ENCODE data around the gene CSTF1.

The CSTF1 gene

GRCh38 chr20:56451056-56451765 is 58.8 kb downstream of the CSTF1 start:
- Histone ChIP-seq H2AFZ (ENCODE audit: low read length) (no peak overlapping the region), H3K4me3 (ENCODE audit: low read length, poor library complexity, severe bottlenecking) (no peak overlapping the region), H3K4me2 (ENCODE audit: low read depth, low read length, poor library complexity, severe bottlenecking) (no peak overlapping the region), H3K4me1 (ENCODE audit: insufficient read depth, low read length, poor library complexity, severe bottlenecking) (peaks cover 7% of the 10 kb centered on the region), H3K9ac (ENCODE audit: low read depth, low read length, poor library complexity, severe bottlenecking) (no peak overlapping the region), H3K36me3 (ENCODE audit: insufficient read depth, low read length) (no peaks in the 10 kb centered on the region), H4K20me1 (ENCODE audit: insufficient read depth, low read length, poor library complexity, severe bottlenecking) (no peaks in the 10 kb centered on the region), H3K9me3 (ENCODE audit: insufficient read depth, low read depth, low read length) (no peaks in the 10 kb centered on the region), H3K27me3 (ENCODE audit: insufficient read depth, low read length, poor library complexity, severe bottlenecking) (no peaks in the 10 kb centered on the region), H3K9me2 (replicated peaks; ENCODE audit: low read depth, low read length) (no peaks in the 10 kb centered on the region), H3F3A (ENCODE audit: low read depth) (no peaks in the 10 kb centered on the region), H3K79me2 (ENCODE audit: insufficient read depth, low read length) (no peaks in the 10 kb centered on the region)
- TF ChIP-seq CTCF (conservative IDR thresholded peaks at IDR 0.05; ENCODE audit: low read length) (no peak), EZH2phosphoT487 (IDR thresholded peaks at IDR 0.05; ENCODE audit: borderline replicate concordance) (no peak)

GRCh38 chr20:56453352-56453751 is 60.9 kb downstream of the CSTF1 start:
- Histone ChIP-seq H3K4me2 (ENCODE audit: low read depth, low read length, poor library complexity, severe bottlenecking) (no peak overlapping the region), H3K36me3 (ENCODE audit: insufficient read depth, low read length) (no peaks in the 10 kb centered on the region), H3K9me3 (ENCODE audit: insufficient read depth, low read depth, low read length) (no peaks in the 10 kb centered on the region), H3K27me3 (ENCODE audit: insufficient read depth, low read length, poor library complexity, severe bottlenecking) (no peaks in the 10 kb centered on the region), H3K4me1 (ENCODE audit: insufficient read depth, low read length, poor library complexity, severe bottlenecking) (peaks cover 7% of the 10 kb centered on the region), H4K20me1 (ENCODE audit: insufficient read depth, low read length, poor library complexity, severe bottlenecking) (no peaks in the 10 kb centered on the region), H3F3A (ENCODE audit: low read depth) (no peaks in the 10 kb centered on the region), H3K79me2 (ENCODE audit: insufficient read depth, low read length) (no peaks in the 10 kb centered on the region), H2AFZ (ENCODE audit: low read length) (no peak overlapping the region), H3K9me2 (replicated peaks; ENCODE audit: low read depth, low read length) (no peaks in the 10 kb centered on the region), H3K4me3 (ENCODE audit: low read length, poor library complexity, severe bottlenecking) (no peak overlapping the region), H3K9ac (ENCODE audit: low read depth, low read length, poor library complexity, severe bottlenecking) (no peak overlapping the region)
- TF ChIP-seq EZH2phosphoT487 (IDR thresholded peaks at IDR 0.05; ENCODE audit: borderline replicate concordance) (no peak), CTCF (conservative IDR thresholded peaks at IDR 0.05; ENCODE audit: low read length) (no peak)

GRCh38 chr20:56454754-56455153 is 62.3 kb downstream of the CSTF1 start:
- Histone ChIP-seq H3K4me3 (ENCODE audit: low read length, poor library complexity, severe bottlenecking) (no peak overlapping the region), H3K9me3 (ENCODE audit: insufficient read depth, low read depth, low read length) (no peaks in the 10 kb centered on the region), H3K4me1 (ENCODE audit: insufficient read depth, low read length, poor library complexity, severe bottlenecking) (peaks cover 7% of the 10 kb centered on the region), H2AFZ (ENCODE audit: low read length) (no peak overlapping the region), H3F3A (ENCODE audit: low read depth) (no peaks in the 10 kb centered on the region), H3K27me3 (ENCODE audit: insufficient read depth, low read length, poor library complexity, severe bottlenecking) (no peaks in the 10 kb centered on the region), H4K20me1 (ENCODE audit: insufficient read depth, low read length, poor library complexity, severe bottlenecking) (no peaks in the 10 kb centered on the region), H3K36me3 (ENCODE audit: insufficient read depth, low read length) (no peaks in the 10 kb centered on the region), H3K4me2 (ENCODE audit: low read depth, low read length, poor library complexity, severe bottlenecking) (no peak overlapping the region), H3K79me2 (ENCODE audit: insufficient read depth, low read length) (no peaks in the 10 kb centered on the region), H3K9ac (ENCODE audit: low read depth, low read length, poor library complexity, severe bottlenecking) (no peak overlapping the region), H3K9me2 (replicated peaks; ENCODE audit: low read depth, low read length) (no peaks in the 10 kb centered on the region)
- TF ChIP-seq CTCF (conservative IDR thresholded peaks at IDR 0.05; ENCODE audit: low read length) (no peak), EZH2phosphoT487 (IDR thresholded peaks at IDR 0.05; ENCODE audit: borderline replicate concordance) (no peak)
